ENCODE results near the gene FNDC5.

FNDC5 gene

DNA sequence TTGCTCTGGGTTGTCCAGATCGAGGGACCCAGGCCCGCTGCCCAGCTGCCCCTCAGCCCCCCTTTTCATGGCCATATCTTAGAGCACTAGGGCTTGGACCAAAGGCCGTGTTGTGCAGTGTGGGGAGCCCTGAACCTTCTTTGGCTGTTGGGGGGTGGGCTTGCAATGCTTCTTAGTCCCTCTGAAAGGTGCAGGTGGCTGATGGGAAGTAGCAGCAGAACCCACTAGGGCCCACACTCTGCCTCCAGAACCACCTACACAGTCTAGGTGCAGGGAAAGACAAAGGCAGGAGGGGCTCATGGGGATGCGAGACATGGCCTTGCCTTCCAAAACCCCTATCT is 13.3 kb upstream of the FNDC5 start:
- DNase-seq: no peak

DNA sequence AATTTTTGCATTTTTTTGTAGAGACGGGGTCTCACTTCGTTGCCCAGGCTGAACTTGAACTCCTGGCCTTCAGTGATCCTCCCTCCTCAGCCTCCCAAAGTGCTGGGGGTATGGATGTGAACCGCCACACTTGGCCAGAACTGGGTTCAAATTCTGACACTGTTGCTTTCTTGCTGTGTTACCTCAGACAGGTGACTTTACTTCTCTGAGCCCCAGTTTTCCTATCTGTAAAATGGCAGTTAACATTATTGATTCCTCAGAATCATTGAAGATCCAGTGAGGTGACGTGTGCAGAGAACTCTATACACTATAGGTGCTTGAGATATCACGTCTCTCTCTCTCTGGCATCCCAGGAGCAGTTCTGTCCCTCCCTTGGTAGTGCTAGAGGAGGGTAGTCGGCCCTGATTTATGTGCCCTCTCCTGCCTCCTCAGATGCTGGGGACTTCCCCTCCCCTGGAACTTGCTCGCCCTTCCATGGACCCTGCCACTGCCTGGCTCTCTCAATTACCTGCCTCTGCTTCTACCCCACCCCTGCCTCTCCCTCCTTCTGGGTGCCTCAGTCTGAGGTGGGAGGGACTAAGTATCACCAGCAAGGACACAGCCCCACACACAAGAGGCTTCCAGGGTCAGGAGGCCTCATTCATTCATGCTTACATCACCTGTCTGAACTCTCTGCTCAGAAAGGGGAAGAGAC is 12.8 kb upstream of the FNDC5 start:
- no peak for DNase-seq

DNA sequence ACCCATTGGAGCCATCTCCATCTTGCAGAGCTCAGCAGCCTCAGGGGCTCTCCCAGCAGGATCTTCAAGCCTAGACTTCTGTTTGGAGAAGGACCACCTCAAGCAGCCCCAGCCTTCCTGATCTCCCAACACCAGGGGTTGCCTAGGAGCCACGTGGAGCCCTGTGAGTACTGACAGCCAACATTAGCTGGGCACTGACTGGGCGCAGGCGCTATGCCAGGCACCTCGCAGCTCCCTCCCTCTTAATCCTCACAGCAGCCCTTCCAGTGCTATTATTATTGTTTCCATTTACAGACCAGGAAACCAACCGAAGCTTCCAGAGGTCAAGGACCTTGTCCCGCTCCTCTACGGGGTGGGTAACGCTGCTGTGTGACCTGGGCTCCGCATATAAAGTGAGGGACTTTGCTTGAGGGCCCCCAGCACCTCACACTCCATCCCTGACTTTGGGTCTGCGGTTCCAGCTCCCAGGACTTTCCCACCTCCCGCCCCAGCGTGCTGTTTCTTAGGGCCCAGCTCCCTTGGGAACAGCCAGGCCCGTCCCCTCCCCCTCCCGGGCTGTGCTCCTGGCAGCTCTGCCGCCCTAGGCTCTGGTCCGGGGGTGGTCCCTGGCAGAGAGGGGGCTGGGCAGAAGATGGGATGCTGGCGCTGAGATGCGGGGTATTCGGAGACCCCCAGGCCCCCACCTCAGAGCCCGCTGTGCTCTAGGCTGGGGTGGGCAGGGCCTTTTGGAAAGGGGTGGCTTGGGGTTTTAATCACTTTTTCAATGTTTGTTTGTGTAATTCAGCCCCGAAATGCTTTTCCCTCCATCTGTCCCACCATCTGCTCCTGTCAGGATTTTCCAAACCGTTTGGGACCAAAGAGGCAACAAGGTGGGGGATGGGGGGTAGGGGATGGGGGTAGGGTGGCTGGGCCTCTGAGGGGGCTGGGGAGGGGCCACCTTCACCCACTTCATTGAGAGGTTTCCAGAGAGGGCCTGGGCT is 11.4 kb upstream of the FNDC5 start:
- DNase-seq: peak in 2 of 3 experiments; percentile 14 to 29

DNA sequence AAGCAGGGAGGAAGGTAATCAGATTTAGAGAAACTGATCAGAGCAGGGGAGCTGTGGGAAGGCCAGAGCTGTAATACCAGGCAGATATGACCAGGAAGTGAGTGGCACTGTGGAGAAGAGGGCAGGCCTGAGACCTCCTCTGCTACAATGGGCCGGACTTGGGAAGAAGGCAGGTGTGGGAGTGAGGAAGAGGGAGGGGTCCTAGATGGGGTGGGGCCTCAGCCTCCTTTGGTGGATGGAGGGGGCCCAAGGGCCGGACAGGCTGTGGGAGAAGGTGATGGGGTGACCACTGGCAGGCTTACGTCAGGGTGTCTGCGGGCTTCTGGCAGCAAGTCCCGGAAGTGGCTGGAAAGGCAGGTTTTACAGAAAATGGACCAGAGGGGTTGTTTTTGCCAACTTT is 10.6 kb upstream of the FNDC5 start:
- DNase-seq: no peak

DNA sequence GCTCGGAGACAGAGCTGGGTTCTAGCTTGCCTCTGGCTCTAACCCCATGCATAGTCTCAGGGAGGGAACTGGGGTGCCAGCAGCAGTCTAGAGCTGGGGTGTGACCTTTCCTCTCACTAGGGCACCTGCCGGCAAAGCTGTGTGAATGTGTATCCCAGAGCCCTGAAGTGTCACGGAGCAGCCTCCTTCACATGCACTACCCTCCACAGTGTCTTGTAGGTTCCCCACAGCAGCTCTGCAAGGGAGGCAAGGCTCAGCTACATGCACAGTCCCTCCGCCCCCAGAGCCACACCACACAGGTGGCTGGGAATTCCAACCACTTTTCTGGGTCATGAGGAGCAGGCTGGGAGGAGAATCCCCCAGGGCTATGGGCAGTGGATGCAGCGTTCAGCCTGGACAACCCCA is 7.9 kb upstream of the FNDC5 start:
- no peak for DNase-seq

DNA sequence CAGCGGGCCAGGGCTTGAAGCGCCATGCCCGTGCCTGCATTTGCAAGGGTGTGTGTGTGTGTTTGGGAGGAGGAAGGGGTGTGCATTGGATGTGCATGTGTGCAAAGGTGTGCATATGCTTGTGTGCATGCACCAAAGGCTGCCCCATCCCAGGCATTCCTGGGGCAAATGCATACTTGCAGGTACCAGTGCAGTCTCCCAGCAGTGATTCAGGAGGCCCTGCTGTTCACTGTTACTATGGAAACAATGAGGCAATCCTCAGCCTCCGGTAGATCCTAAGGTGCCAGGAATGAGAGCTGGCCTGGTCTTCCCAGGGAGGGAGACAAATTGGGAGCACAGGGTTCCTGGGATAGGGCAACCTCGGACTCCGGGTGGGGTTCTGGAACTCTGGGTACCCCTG is 7.5 kb upstream of the FNDC5 start:
- peak in 2 of 3 experiments; percentile 15 to 41 for DNase-seq

DNA sequence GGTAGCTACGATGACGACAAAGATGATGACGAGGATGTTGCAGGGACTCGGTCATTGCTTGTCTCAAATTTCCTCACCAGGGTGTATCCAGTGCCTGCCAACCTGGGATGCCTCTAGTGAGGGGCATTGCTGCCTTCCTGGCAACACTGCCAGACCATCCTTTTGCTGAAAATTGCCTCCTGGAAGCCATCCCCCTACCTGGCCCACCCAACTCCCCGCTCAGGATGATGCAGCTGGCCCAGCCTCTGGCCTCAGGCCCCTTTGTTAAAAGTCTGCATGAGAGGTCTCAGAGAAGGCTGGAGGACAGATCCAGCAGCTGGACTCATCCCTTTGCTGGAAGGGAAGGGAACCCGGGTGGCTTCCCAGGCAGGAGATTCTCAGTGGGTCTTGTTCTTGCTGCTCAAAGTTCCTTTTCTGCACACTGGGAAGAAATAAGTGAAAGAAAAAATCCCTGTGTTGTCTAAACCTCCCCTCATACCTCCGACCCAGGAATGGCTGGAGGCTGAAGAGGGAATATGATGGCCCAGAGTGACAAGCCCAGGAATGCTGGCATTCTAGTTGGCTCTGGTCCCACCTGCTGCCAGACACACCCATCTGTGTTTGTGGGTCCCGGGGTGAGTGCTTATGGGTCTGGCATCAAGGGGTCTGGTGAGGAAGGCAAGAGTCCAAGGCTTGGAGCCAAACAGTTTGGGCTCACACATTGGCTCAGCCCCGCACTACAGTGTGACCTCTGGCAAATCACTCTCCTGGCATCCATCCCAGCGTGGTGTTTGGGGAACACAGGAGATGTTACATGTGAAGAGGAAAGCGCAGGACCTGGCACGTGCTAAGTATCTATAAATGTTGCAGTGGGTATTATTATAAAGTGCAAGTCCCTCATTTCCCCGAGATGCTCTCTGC is 6.7 kb upstream of the FNDC5 start:
- DNase-seq: no peak

DNA sequence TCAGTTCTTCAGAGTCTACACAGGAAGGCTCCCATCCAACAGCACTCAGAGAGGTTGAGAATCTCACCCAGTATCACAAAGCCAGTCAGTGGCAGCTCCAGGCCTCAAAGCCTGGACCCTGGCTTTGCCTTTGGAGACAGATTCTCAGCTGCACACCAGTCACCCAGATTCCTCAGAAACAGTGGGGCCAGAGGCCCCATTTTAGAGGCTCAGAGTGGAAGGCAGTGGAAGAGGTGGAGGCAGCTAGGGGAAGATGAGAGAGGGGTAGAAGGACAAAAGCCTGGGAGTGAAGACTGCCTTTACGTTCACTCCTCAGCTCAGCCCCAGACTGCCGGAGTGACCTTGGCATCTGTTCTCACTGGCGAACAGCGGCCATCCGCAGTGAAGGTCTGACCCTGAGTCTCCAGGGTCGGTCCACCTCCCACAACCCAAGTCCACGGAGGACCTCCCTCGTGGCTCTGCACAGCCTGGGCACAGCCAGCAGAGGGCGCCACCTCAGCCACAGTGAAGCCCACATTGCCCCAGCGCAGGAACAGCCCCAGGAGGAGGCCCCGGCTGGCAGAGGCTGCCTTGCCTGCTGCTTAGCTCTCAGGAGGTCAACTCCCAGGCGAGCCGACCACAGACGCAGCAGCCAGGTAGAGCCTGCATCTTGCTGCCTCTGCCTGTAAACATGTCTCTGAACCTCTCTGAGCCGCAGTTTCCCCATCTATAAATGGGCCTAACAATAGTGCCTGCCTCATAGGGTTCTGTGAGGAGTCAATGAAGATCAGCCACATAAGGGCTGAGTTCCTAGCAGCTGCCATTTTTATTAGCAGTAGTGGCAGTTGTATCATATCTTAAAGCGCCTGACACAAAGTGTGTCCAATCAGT is 5.9 kb upstream of the FNDC5 start:
- DNase-seq: peak; percentile 32 to 40 (median 33)

DNA sequence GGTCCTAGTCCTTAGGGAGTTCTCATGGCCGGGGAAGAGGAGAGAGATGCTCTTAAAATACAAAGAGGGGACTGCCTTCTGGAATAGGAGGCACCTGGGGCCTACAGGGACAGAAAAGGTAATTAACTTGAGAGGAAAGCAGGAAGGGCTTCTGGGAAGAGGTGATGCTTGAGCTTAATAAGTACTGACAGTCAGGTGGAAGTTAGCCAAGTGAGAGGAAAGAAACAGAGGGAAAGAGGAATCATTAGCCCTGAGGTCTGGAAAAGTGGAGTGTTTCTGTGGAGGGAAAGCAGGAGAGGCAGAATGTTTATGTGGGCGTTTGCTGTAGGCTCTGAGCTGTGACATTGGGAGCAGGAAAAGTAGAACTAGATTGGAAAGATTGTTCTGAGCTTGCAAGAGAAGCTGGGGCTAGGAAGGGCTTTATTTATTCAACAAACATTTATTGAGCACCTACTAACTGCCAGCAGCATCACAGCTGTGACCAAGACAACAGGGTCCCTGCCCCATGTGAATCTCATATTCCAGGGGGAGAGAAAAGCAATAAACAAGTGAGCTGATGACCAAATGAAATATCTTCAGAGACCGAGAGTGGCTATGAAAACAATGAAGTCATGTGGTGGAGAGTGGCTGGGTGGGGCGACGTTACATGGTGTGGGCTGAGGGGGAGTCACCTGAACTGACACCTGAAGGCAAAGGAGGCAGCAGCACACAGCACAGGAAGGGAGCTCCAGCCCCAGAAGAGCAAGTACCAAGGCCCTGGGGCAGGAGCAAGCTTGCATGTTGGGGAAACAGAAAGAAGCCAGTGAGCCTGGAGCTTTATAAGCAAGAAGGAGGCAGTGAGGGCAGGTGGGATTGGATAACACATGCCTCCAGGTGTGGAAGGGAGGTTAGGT is 4.4 kb upstream of the FNDC5 start:
- no peak for DNase-seq

DNA sequence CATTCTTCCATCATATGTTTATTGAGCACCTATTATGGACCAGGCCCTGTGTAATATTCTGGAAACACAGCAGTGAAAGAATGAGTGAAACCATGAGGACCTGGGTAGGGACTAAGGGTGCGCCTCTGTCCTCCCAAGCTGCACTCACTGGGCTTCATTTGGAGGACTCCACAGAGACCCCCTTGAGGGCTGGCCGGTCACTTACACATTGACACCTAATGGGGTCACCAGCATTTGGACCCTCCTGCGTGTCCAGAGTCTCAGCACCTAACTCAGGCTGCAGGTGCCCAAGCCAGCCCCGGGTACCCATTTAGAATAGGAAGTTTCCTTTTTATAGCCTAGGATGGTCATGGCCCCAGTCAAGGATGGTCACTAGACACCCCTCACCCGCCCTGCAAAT is 2.8 kb upstream of the FNDC5 start:
- no peak for DNase-seq

DNA sequence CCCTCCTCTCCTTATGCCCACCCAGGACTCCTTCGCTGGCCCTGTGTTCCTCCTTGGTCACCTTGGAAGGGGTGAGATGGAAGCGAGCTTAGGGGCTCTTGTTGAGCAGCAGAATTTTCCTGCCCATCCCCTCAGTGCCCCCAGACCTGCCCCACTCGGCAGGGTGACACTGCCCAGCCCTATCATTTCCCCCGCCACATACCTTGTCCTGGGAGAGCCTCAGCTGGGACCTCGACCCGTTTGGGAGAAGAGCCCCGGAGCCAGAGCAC is 1.4 kb upstream of the FNDC5 start:
- no peak for DNase-seq

DNA sequence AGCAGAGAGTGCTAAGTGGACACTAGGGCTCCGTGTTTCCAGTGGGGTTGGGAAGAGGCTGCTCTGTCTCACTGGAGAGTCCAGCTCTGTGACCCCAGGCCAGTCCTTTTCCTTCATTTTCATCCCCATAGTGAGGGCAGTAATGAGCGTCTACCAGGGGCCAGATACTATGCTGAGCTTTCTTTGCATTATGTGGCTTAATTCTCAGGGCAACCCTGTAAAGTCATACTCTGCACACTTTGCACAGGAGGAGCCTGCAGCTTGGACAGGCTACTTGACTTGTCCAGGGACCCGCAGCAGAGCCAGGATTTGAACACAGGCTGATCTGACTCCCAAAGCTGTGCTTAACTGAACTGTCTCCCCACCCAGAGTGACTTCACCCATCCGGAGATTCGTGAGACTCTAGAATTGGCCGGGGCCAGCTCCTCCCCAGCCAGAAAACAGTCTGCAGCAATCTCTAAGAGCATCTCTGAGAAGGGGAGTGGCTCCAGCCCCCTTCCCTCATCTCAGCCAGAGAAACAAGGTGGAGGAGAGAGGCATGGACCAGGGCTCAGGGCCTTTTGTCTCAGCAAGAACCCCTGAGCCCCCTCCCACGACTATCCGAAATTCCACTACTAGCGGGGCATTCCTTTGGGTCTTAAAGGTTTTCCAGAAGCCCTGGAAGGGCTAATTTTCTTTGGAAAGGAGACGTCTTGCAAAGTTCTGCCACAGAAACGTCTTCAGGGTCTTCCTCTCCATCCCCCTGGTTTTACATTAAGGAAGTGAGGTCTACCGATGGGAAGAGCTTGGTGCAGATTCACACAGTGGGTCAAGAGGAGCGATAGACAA is 866 bp upstream of the FNDC5 start:
- DNase-seq: peak in 2 of 3 experiments; percentile 33 to 68

DNA sequence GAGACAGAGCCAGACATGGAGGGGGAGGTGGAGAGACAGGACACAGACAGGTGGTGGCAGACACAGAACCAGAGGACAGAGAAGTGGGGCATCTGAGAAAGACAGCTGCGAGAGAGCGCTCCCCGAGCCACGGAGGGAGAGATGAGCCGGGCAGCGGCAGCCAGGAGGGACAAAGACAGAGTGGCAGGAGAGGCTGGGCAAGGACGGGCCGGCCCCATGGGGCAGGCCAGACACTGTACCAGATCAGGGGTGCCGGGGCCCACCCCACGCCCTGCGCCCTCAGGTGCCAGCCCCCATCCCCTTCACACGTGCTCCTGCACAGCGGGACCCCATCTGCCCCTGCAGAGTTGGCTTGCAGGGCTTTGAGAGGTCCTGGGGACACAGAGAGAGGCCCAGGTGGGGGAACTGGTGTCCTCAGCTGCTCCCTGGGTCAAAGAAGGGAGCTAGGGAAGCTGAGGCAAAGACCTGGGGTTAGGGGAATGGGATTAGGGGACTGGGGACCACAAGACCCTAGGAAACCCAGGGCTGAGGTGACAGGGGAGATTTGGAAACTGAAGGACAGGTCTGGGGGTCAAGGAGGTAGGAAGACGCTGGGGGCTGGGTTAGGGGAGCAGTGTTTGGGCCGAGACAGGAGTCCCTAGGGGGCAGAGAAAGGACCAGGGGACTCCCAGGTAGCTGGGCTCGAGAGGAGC is 643 bp downstream of the FNDC5 start:
- peak in 2 of 3 experiments; percentile 55 to 73 for DNase-seq

DNA sequence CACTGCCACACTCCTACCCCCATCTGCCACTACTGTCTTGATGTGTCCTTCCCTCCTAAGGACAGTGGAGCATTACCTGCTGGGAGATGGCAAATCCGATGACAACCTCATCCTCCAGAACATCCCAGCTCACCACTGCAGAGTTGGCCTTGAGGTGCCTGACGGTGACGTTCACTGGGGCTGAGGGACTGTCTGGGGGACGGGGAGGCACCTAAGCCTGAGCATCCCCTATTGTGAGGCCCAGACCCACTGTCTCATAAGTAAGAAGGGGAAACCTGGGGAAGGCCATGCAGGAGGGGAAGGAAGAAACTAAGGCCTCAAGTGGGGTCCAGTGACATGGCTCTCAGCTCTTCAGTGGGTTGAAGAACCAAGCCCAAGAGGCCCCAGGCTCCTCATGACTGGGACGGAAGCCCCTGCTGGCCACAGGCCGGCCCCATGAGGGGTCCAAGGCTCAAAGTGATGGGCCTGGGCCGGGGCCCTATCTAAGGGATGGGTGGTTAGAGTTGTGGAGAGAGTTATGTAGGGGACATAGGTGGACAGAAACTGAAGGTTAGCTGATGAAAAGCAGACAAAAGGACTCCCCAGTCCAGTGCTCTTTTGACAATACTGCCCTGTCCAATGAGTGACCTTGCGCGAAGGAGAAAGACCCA is 1.8 kb downstream of the FNDC5 start:
- DNase-seq: no peak

DNA sequence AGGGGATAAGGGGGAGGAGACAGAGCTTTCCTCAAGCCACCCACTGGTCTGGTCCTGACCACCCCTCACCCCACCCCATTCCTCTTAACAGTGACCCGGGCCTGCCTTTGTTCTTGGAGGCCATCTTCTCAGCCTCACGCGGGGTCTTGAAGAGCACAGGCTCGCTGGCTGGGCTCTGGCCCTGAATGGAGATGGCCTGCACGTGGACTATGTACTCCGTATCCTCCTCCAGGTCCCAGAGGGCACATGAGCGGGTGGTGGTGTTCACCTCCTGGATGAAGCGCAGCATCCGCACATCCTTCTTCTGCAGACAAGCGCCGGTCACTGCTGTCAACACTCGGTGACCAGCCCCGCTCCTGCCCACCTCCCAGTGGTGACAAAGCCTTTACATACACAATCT is 2.6 kb downstream of the FNDC5 start:
- no peak for DNase-seq

DNA sequence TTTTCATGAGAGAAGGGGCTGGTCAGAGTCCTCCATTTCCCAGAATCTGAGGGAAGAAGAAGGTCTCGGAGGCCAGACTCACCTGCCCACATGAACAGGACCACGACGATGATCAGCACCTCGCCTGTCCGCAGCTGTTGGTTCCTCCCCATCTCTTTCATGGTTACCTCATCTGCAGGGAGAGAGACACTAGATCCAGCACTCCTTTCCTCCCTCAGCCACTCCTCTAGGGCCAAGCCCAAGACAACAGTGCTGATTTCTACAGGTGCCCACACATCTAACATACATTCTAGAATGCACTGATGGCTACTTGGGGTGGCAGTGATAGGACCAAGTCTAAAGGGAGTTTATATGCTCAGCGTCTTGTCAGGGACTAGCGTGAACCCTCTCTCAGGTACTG is 3.0 kb downstream of the FNDC5 start:
- DNase-seq: no peak

DNA sequence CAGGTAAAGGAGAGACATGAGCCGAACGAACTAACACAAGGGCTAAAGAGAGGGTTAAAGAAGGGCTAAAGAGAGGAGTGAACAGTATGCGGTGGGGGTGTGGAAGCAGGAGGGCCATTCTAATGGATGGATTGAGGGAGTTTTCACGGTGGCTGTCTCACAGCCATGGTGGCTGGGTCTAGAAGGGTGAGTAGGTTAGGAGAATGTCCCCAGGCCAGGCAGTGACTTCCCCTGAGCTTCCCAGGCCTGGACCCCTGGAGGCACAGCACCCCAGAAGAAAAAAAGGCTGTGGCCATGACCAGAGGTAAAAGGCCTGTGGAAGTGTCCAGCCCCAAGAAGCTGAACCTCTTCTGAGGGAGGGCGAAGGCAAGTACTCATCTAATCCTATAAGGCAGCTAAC is 3.6 kb downstream of the FNDC5 start:
- no peak for DNase-seq

DNA sequence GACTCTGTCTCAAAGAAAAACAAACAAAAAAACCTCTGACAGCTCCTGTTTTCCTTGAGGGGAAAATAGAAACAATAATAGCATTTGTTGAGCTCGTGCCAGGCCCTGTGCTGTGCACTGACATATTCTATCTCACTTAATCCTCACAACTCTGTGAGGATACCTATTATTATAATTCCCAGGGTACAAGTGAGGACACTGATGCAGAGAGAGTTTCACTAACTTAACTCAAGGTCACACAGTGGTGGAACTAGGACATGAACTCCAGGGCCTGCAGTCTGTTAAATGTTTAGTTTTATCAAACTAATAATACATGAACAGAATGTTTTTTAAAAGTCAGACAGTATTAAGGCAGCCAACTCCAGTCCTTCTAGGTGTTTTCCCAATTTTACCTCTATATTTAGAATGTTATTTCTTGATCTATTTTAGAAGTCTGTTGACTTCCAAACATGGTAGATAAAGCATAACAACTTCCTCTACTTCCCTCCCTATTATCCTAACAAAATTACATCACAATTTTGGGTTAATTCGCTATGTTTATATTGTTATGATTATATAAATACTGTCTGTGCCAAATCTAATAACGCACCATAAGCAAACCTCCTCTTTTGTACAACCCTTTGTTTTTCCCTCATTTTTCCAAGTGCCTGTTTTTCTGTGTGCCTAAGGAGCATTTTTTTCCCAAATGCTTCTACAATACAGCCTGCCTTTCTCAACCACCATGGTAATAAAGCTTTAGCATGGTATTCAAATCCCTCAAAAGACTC is 4.9 kb downstream of the FNDC5 start:
- no peak for DNase-seq

All from NCI-H1417 (cell line).